Peyer's patch (tissue), 4 donors: ENCODE results near the gene OR8H2.

Experiments used
- POLR2A ChIP-seq, 2 donors: fragments of 450-650 bp; IDR thresholded peaks; one replicate each; pipeline ENCODE4 v1.5.1; 2017; ENCODE audit warnings: antibody characterized with exemption in 2 of 2, mild to moderate bottlenecking in 2 of 2, moderate library complexity in 2 of 2
- TF ChIP-seq, protein P1 (sequence below), 6 experiments: fragments of 450-650 bp in 4 of 6; fragments of 200-600 bp in 2 of 6; sonication (generic) in 1 of 6; IDR thresholded peaks; one replicate each; pipeline ENCODE4 v1.5.1; 2017 to 2019; ENCODE audit warnings: antibody characterized with exemption in 6 of 6, mild to moderate bottlenecking in 3 of 6, moderate library complexity in 1 of 6

DNA sequence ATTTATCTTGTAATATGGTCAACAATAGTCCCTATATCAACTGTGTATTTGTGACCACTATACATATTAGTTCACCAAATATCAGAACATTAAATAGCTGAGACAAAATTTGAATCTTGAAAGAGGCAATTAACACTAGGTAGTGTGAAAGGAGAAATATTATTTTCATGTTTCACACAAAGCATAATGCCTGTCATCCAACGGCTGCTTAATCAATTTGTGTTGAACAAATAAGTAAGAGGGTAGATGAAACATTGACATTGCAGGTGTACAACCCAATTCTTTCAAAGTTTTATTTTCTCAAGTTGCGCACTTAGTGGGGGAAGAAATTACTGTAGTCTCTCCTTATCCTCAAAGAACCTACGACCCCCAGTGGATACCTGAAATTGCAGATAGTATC lies 13.8 kb upstream of the OR8H2 start:
- TF ChIP-seq POLR2A (IDR thresholded peaks at IDR 0.05): no peak
- TF ChIP-seq, protein P1, sequence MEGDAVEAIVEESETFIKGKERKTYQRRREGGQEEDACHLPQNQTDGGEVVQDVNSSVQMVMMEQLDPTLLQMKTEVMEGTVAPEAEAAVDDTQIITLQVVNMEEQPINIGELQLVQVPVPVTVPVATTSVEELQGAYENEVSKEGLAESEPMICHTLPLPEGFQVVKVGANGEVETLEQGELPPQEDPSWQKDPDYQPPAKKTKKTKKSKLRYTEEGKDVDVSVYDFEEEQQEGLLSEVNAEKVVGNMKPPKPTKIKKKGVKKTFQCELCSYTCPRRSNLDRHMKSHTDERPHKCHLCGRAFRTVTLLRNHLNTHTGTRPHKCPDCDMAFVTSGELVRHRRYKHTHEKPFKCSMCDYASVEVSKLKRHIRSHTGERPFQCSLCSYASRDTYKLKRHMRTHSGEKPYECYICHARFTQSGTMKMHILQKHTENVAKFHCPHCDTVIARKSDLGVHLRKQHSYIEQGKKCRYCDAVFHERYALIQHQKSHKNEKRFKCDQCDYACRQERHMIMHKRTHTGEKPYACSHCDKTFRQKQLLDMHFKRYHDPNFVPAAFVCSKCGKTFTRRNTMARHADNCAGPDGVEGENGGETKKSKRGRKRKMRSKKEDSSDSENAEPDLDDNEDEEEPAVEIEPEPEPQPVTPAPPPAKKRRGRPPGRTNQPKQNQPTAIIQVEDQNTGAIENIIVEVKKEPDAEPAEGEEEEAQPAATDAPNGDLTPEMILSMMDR (IDR thresholded peaks at IDR 0.05): no peak
